GM21723 (cell line): ENCODE data around the gene TBC1D22A.

Source experiments
- ATAC-seq: cut with Tn5 transposase; IDR thresholded peaks from one replicate; pipeline ENCODE4 v1.9.1; 2021; ENCODE audit warnings: mild to moderate bottlenecking, moderate library complexity; ENCODE audit not compliant: unreplicated experiment

TBC1D22A gene

GRCh38 chr22:47062126-47062525 lies 299.7 kb downstream of the TBC1D22A start:
- ATAC-seq, result no peak

- ATAC-seq, result no peak
These were observed 300.6 kb downstream of the TBC1D22A start for GRCh38 chr22:47063071-47063509.

- ATAC-seq, result no peak
These were observed 301.2 kb downstream of the TBC1D22A start for GRCh38 chr22:47063606-47064005.

- ATAC-seq, result no peak
These were observed 301.6 kb downstream of the TBC1D22A start for GRCh38 chr22:47064016-47064415.

GRCh38 chr22:47064416-47064815 lies 302.0 kb downstream of the TBC1D22A start:
- no peak for ATAC-seq

GRCh38 chr22:47065756-47066615 lies 303.5 kb downstream of the TBC1D22A start:
- ATAC-seq, result no peak

GRCh38 chr22:47066616-47066905 lies 304.1 kb downstream of the TBC1D22A start:
- no peak for ATAC-seq

- ATAC-seq, result no peak
These were observed 305.0 kb downstream of the TBC1D22A start for GRCh38 chr22:47067321-47067890.

GRCh38 chr22:47067911-47068625 lies 305.6 kb downstream of the TBC1D22A start:
- ATAC-seq, result no peak

- no peak for ATAC-seq
These were observed 306.2 kb downstream of the TBC1D22A start for GRCh38 chr22:47068626-47068996.

GRCh38 chr22:47069270-47069669 lies 306.8 kb downstream of the TBC1D22A start:
- no peak for ATAC-seq

GRCh38 chr22:47071078-47071806 lies 308.8 kb downstream of the TBC1D22A start:
- no peak for ATAC-seq

- no peak for ATAC-seq
These were observed 309.6 kb downstream of the TBC1D22A start for GRCh38 chr22:47071807-47072641.

GRCh38 chr22:47072642-47072967 lies 310.2 kb downstream of the TBC1D22A start:
- ATAC-seq, result no peak

- ATAC-seq, result no peak
These were observed 310.6 kb downstream of the TBC1D22A start for GRCh38 chr22:47073075-47073474.

GRCh38 chr22:47074105-47074504 lies 311.7 kb downstream of the TBC1D22A start:
- ATAC-seq, result no peak

- no peak for ATAC-seq
These were observed 313.1 kb downstream of the TBC1D22A start for GRCh38 chr22:47075568-47075967.

- ATAC-seq, result no peak
These were observed 314.3 kb downstream of the TBC1D22A start for GRCh38 chr22:47076758-47077157.

- ATAC-seq, result no peak
These were observed 317.6 kb downstream of the TBC1D22A start for GRCh38 chr22:47080100-47080499.

GRCh38 chr22:47082505-47082904 lies 320.1 kb downstream of the TBC1D22A start:
- ATAC-seq, result no peak
